T follicular helper cell (primary cell): ENCODE data around the gene GGTLC1.
"Not testable (repeated sequence)": the region's sequence is repeated elsewhere in the genome, so short reads cannot be mapped to it uniquely, and the experiment has no call there.

Experiments
- DNase-seq: peaks from one replicate; pipeline ENCODE4 v3.0.0-alpha.2; 2020; ENCODE audit warnings: low read depth
- total RNA-seq, 2 experiments: gene quantifications; one replicate each; lab custom pipeline; 2026; lab: John Stamatoyannopoulos, UW

The GGTLC1 gene
- total RNA-seq = 0 reads per million in 2 experiments

DNA sequence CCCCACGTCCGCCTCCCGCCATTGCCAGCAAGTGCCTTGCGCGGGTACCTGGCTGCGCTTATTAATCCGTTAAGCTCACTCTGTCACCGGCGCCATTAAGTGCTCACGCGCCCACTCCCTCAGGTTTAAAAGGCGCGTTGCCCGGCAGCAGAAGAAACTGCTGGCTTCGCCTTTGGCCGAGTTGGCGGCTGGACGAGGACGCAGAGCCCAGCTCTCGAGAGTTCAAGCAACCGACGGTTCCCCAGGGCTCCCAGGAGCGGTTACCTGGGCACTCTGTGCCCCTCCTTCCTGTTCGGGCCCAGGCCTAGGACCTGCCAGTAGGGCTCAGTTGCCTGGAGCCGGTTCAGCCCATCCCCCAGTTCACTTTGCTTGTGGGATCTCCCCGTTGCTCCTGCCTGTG, at the start of gene GGTLC1:
Gene GGTLC1, minus strand, starts transcription at position 219 of the 400 bp plus-strand sequence. CDS start 2,168 bp downstream, outside the sequence.
- DNase-seq = no peak

DNA sequence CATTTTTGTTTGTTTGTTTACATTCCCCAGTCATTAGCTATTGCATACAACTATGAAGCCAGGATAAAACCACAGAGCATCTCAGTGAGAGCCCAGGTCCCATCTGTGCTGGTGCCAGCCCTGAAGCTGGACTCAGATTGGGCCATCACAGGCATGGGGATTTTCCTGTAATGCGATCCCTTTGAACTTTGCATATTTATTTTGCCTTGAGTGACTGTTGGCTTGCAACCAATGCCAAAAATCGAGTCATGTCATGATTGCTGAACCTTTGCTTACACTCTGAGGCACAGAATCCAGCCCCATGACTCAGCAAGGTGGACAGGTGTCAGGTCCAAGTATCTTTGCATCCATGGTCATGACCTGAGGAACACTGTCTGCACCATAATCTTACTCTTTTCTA, 46.2 kb upstream of the GGTLC1 start:
- no peak for DNase-seq

GRCh38 chr20:24033565-24033964, 45.0 kb upstream of the GGTLC1 start:
- no peak for DNase-seq

- no peak for DNase-seq
Measured at GRCh38 chr20:24033151-24033550, 44.6 kb upstream of the GGTLC1 start.

GRCh38 chr20:24032400-24032898, 43.9 kb upstream of the GGTLC1 start:
- DNase-seq = no peak

DNA sequence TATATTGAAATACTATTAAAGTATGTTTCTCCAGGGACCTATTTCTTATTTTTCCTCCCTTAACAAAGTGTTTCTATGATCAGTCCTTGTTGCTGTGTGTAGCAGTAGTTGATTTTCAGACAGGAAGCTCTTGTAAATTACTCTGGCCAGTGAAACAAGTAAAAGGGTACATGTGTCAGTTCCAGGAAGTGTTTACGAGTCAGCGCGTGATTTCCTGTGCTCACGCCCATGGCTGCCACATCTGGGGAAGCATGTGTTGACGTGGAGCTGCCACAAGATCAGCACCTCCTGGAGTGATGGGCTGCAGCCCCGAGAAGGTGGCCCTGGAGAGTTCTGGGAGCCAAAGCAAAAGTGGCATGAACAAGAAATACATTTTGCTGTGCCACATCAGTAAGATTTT, 38.6 kb upstream of the GGTLC1 start:
- DNase-seq = peak; percentile 62

- DNase-seq = no peak
Measured at GRCh38 chr20:24022621-24023180, 34.1 kb upstream of the GGTLC1 start.

DNA sequence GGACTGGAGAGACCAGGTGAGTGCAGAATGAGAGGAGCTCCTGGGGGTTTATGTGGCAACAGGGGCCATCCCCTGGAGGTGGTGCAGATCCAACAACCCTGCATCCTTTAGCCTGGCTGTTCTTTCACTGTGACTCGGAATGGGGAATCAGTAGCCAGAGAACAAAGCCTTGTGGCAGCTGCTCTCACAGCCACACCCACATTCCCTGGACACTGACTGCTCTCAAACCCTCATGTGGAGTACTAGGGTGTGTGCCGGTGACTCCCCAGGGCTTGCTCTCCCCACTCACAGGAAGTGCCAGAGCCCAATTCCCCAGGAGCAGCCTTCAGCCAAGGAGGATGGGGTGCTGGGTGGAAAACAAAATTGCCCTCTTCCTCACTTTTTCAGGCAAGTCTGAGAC, 30.2 kb upstream of the GGTLC1 start:
- no peak for DNase-seq

DNA sequence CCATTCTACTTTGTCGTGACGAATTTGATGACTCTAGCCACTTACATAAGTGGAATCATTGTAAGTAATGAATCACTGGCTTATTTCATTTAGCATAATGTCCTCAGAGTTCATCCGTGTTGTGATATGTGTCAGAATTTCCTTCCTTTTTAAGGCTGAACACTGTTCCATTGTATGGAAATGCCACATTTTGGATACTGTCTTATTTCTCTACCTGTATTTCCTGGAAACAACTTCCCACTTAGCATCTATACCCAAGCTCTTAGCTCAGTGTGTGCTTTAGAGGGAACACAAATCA, 28.8 kb upstream of the GGTLC1 start:
- DNase-seq = no peak

DNA sequence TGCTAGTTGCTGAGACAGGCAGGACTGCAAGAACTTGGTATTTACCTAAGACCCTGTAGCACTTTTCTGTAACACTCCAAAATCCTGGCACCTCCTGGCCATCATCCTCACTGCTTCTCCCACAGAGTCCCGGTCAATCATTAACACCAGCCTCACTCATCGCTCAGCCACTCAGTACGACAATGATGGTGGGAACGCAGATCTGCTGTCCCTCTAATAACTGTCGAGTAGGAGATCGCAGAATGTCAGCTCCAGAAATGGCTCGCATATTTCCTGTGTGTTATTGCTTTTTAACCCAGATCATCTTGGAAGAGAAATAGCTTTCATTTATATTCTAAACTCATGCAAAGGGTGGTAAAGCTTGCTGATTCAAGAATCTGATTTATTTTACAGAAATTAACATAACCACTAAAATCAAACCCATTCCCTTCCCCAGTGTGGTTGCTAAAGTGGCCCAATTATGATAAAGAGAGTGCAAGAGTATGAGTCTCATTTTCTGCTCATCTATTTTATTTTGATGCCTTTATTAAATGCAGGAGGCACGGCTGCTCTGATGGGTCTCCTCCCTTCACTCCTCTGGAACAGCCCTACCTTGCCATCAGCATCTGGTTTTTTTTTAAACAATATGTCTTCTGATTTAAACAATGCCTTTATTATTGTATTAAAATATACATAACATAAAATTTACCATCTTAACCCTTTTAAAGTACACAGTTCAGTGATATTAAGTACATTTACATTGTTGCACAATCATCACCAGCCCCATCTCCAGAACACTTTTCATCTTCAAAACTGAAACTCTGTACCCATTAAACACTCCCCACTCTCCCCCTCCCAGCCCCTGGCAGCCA, 28.3 kb upstream of the GGTLC1 start:
- DNase-seq = no peak

GRCh38 chr20:24013953-24014352, 25.4 kb upstream of the GGTLC1 start:
- no peak for DNase-seq

DNA sequence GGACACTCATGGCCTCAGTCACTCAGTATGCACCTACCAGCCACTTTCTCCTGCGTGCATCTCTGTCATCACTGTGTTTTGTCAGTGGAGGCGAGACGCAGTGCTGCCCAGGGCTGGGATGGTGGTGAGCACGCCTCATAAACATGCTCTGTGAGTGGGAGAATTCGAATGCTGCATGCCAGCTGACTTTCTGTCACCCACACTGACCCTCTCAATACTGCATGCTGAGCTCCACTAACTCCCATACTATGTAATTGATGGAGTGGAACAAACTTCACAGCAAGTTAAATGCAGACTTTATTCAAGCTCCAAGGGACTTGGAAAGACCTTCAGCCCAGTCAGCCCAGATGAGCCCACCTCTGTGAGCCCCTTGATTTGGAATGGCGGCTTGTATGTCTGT, 22.7 kb upstream of the GGTLC1 start:
- DNase-seq = no peak

DNA sequence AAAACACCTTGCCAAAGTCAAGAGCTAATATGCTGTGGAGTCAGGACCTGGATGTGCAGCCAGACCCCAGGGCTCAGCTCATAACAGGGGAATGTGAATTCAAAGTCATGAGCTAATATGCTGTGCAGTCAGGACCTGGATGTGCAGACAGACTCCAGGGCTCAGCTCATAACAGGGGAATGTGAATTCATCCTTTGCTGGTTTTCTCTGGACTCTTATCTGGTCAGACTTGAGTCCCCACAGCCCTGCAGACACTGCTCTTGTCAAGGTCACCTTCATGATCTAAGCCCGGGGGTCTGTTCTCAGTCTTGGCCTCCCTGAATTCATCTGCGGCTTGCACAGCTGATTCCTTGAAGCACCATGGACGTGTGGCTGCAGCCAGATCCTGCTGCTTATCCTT, 19.2 kb upstream of the GGTLC1 start:
- DNase-seq = no peak

DNA sequence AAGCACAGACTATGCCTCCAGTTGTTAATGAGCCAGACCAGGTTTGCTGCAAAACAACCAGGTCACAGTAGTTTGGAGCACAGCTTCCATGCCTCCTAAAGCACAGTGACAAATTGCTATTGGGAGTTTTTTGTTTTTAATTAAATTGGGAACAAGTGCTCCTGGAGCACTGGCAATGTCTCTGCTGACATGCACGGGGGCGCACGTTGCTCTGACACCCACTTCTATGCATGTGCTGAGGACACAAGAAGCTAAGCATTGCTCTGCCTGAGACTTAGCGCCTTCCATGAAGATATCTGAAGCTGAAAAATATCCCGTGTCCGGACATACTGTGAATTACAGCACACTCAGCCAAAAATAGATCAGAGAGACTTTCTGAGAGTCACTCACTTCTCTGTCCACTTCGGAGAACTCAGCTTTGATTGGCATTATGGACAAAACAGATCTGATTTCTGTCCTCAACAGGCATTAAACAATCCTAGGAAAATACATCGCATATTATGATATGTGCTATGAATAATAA, 18.6 kb upstream of the GGTLC1 start:
- no peak for DNase-seq

DNA sequence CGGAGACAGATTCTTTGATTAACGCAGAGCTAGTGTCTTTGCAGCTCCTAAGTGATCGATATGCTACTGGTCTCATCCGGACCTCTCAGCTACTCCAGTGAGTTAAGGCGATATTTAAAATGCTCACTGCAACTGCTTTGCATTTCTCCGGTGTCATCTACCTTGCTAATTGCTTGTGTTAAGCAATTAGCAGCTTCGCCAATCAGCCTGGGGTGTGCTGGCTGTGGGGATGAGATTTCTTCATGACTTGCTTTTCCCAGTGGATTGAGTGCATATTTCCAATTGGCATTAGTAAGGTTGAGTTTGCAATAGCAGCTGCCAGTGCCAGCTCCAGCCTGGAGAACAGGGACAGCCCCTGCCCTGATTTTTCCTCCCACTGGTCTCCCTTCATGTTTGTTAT, 18.0 kb upstream of the GGTLC1 start:
- DNase-seq = no peak

GRCh38 chr20:24004471-24004870, 15.9 kb upstream of the GGTLC1 start:
- DNase-seq = no peak

- DNase-seq = no peak
Measured at GRCh38 chr20:24002896-24003295, 14.3 kb upstream of the GGTLC1 start.

DNA sequence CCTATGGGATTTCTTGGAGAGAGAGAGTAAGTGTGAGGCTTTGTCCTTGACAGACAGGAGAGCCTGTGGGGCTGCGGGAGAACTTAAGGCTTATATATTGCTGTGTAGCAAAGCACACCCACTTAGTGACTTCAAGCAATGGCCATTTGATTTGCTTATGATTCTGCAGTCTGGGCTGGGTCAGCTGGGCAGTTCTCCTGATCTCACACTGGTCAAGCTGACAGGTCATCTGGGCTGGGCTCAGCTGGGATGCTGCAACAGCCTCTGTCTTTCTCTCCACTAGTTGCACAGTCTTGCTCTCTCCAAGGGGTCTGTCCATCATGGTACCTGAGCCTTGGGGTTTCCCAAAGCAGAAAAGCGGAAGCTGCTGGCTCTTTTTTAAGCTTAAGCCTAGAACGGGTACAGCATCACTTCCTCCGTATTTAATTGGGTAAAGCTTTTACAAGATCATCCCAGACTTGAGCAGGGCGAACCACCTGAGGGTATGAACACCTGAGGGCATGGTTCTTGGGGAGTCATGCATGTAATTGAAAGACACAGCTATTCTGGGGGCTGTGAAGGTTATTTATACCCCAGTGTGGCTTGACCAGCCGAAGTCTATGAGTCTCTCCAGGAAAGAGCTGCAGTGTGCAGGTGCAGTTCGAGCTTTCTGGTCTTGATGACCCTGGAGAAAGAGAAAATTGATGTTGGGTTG, 13.3 kb upstream of the GGTLC1 start:
- no peak for DNase-seq

DNA sequence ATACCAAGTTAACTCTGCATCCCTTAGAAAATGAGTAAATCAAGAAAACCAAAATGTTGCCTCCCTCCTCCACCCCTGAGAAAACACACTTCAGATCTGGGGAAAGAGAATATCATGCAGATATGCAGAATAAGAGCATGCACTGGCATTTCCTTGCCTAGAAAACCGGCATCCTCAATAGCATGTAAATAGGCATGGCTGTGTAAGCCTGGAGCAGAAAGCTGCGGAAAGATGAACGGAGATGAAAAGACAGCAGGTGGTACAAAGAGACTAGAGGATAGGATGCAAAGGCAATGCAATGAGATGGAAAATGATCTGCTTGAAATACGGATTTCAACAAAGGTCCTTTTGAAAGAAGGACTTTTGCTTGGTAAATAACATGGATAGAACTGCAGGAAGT, 10.3 kb upstream of the GGTLC1 start:
- DNase-seq = no peak

GRCh38 chr20:23998392-23998791, 9.8 kb upstream of the GGTLC1 start:
- no peak for DNase-seq

DNA sequence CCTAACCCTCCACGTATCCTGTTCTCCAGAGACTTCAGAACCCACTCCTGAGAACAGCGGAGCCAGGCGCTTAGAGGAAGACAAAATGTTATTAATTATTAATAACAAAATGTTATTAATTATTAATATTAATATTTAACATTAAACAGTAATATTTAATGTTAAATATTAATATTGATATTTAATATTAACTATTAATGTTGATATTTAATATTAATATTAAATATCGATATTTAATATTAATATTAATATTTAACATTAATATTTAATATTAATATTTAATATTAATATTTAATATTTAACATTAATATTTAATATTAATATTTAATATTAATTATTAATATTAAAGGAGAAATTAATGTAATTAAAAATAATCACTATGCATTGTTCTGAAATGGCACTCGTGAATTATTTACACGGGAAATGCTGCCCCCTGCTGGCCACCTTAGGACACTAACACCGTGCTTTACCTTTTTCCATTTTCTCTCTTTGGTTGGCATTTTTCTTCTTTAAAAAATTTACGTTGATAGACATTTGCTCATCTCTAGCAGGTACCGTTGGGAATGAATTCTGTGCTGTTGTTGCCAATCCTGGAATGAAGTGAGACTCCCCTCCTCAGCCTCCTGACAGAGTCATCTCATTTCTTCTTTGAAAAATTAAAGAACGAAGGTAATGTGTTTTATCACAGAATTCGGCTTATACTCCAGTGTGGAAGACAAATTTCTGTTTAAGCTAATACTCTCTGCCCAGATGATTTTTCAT, 7.5 kb upstream of the GGTLC1 start:
- DNase-seq = peak; percentile 41

DNA sequence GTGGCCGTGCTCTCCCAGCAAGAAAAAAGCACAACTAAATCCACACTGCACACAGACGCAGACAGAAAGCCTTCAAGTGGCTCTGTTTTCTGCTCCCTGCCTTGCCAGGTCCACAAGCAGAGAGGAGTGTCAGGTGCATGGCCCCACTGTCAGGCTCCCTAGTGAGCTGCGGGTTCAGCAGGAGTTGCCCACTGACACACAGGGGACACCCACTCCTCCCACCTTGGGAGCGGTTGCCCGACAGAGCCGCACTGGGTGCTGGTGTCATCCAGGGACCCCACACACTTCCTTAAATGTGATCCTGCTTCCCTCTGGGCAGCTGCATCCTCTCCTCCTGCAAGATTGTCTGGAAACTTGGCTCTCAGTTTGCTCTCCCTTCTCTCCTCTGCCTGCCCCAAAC, 6.7 kb upstream of the GGTLC1 start:
- DNase-seq = not testable (repeated sequence)
